Activated CD4-positive, alpha-beta T cell treated with anti-CD3 and anti-CD28 coated beads, Interleukin-2, amount 10 ng/mL, durations not matched to agents 24 days and 14 days (primary cell): ENCODE measurements around the gene PRKAR1B. TPM values are rescaled to one million over a fixed set of nuclear protein-coding genes. Genes with fewer than 3 reads are reported as not detected.

Source experiments
- DNase-seq: peaks from one replicate; pipeline ENCODE4 v3.0.0; 2022
- H3K27ac Mint-ChIP-seq: one replicate; pipeline ENCODE4 v1.8.0; 2022; ENCODE audit warnings: mild to moderate bottlenecking, mixed read lengths
- H3K27me3 Mint-ChIP-seq: one replicate; pipeline ENCODE4 v1.8.0; 2022; ENCODE audit warnings: mixed read lengths
- H3K36me3 Mint-ChIP-seq: one replicate; pipeline ENCODE4 v1.8.0; 2022; ENCODE audit warnings: low read depth, mild to moderate bottlenecking, mixed read lengths
- H3K4me1 Mint-ChIP-seq: one replicate; pipeline ENCODE4 v1.8.0; 2021; ENCODE audit warnings: mixed read lengths
- H3K4me3 Mint-ChIP-seq: one replicate; pipeline ENCODE4 v1.8.0; 2022; ENCODE audit warnings: mild to moderate bottlenecking, moderate library complexity, mixed read lengths
- H3K9me3 Mint-ChIP-seq: one replicate; pipeline ENCODE4 v1.8.0; 2021; ENCODE audit warnings: mixed read lengths
- intact Hi-C: fragments of 100-400 bp; cut with micrococcal nuclease; formaldehyde crosslinking; loops from one replicate; pipeline ENCODE4 v1.15.1; 2023
- total RNA-seq: library from RNA; stranded (reverse); gene quantifications from 2 replicates; pipeline ENCODE4 v1.2.3, GENCODE V29; 2022

The PRKAR1B gene
- total RNA-seq, 1 donor from 2014 or later: 47.0 TPM

GRCh38 chr7:630539-630938 lies 96.5 kb downstream of the PRKAR1B start:
- no peak overlapping the region for H3K27ac Mint-ChIP-seq
- no peaks in the 10 kb centered on the region for H3K27me3 Mint-ChIP-seq
- no peak overlapping the region for H3K4me3 Mint-ChIP-seq
- intact Hi-C loops: loop anchor here (10.0 kb wide), 1 partner anchor 296 kb away; no protein-coding TSS in a partner anchor
- no peaks in the 10 kb centered on the region for H3K4me1 Mint-ChIP-seq
- no peak for DNase-seq
- no peaks in the 10 kb centered on the region for H3K9me3 Mint-ChIP-seq
- peaks cover 2% of the 10 kb centered on the region for H3K36me3 Mint-ChIP-seq

DNA sequence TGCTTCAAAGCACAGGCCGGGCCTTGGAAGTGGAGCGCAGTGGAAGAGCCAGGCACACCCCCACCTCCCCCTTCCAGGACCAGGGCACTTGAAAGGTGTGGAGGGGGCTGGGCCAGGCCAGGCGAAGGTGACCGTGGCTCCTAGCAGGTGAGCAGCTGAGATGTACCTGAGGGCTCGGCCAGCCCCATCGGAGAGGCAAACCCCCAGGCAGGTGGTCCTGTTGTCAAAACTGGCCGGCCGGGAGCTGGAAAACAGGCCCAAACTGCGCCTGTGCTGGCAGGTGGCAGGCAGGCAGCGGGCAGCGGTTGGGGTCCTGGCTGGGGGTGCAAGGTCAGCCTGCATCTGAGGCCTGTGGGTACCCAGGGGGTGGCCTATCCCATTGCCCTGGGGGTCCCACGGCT lies 97.0 kb downstream of the PRKAR1B start:
- intact Hi-C loops: loop anchor here (10.0 kb wide), 1 partner anchor 295 kb away; no protein-coding TSS in a partner anchor
- H3K36me3 Mint-ChIP-seq: peaks cover 5% of the 10 kb centered on the region
- peaks cover 1% of the 10 kb centered on the region for H3K9me3 Mint-ChIP-seq
- no peak overlapping the region for H3K4me3 Mint-ChIP-seq
- H3K27me3 Mint-ChIP-seq: no peaks in the 10 kb centered on the region
- H3K4me1 Mint-ChIP-seq: no peaks in the 10 kb centered on the region
- no peak overlapping the region for H3K27ac Mint-ChIP-seq
- no peak for DNase-seq

DNA sequence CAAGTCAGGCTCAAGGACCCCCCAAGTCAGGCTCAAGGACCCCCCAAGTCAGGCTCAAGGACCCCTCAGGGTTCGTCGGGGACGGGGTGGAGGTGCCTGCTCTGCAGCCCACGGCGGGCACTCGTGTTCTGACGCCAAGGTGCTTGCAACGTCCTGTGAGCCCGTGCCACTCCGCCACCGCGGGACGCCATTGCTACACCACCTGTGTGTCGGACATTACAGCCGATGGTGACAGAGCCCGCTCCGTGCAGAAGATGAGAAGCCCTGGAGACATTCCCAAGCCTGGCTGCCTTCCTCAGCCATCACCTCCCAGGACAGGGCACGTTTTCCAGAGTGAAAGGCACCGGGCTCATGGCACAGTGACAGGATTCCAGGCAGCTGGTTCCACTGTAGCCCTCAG lies 98.3 kb downstream of the PRKAR1B start:
- no peak for DNase-seq
- H3K4me3 Mint-ChIP-seq: no peak overlapping the region
- no peak overlapping the region for H3K27ac Mint-ChIP-seq
- no peaks in the 10 kb centered on the region for H3K27me3 Mint-ChIP-seq
- no peaks in the 10 kb centered on the region for H3K4me1 Mint-ChIP-seq
- H3K9me3 Mint-ChIP-seq: peaks cover 9% of the 10 kb centered on the region
- intact Hi-C loops: no loop called here
- peaks cover 11% of the 10 kb centered on the region for H3K36me3 Mint-ChIP-seq

- no peak overlapping the region for H3K27ac Mint-ChIP-seq
- intact Hi-C loops: no loop called here
- H3K4me1 Mint-ChIP-seq: no peaks in the 10 kb centered on the region
- DNase-seq: no peak
- peaks cover 14% of the 10 kb centered on the region for H3K36me3 Mint-ChIP-seq
- peaks cover 10% of the 10 kb centered on the region for H3K9me3 Mint-ChIP-seq
- no peak overlapping the region for H3K4me3 Mint-ChIP-seq
- no peaks in the 10 kb centered on the region for H3K27me3 Mint-ChIP-seq
Observed at GRCh38 chr7:628402-628763, 98.7 kb downstream of the PRKAR1B start.

GRCh38 chr7:627661-628401 lies 99.2 kb downstream of the PRKAR1B start:
- peaks cover 20% of the 10 kb centered on the region for H3K36me3 Mint-ChIP-seq
- no peak overlapping the region for H3K27ac Mint-ChIP-seq
- H3K4me1 Mint-ChIP-seq: no peaks in the 10 kb centered on the region
- H3K27me3 Mint-ChIP-seq: no peaks in the 10 kb centered on the region
- no peak overlapping the region for H3K4me3 Mint-ChIP-seq
- H3K9me3 Mint-ChIP-seq: peaks cover 14% of the 10 kb centered on the region
- intact Hi-C loops: no loop called here
- DNase-seq: no peak

- no peak for DNase-seq
- peaks cover 37% of the 10 kb centered on the region for H3K36me3 Mint-ChIP-seq
- intact Hi-C loops: no loop called here
- H3K4me3 Mint-ChIP-seq: no peak overlapping the region
- H3K27ac Mint-ChIP-seq: no peak overlapping the region
- H3K27me3 Mint-ChIP-seq: no peaks in the 10 kb centered on the region
- H3K4me1 Mint-ChIP-seq: no peaks in the 10 kb centered on the region
- H3K9me3 Mint-ChIP-seq: peaks cover 19% of the 10 kb centered on the region
Observed at GRCh38 chr7:625376-625971, 101.6 kb downstream of the PRKAR1B start.

GRCh38 chr7:623464-623863 lies 103.6 kb downstream of the PRKAR1B start:
- H3K36me3 Mint-ChIP-seq: peaks cover 49% of the 10 kb centered on the region
- H3K27ac Mint-ChIP-seq: no peak overlapping the region
- no peak overlapping the region for H3K4me3 Mint-ChIP-seq
- no peak for DNase-seq
- no peaks in the 10 kb centered on the region for H3K27me3 Mint-ChIP-seq
- H3K9me3 Mint-ChIP-seq: peaks cover 28% of the 10 kb centered on the region
- peaks cover 18% of the 10 kb centered on the region for H3K4me1 Mint-ChIP-seq
- intact Hi-C loops: no loop called here

- peaks cover 29% of the 10 kb centered on the region for H3K4me1 Mint-ChIP-seq
- H3K36me3 Mint-ChIP-seq: peaks cover 49% of the 10 kb centered on the region
- no peak overlapping the region for H3K4me3 Mint-ChIP-seq
Observed at GRCh38 chr7:621572-622285, 105.4 kb downstream of the PRKAR1B start.

GRCh38 chr7:620885-621284 lies 106.2 kb downstream of the PRKAR1B start:
- Mint-ChIP-seq H3K27ac (peak overlapping the region; percentile 52), H3K4me1 (peaks cover 33% of the 10 kb centered on the region), H3K9me3 (peaks cover 28% of the 10 kb centered on the region), H3K4me3 (no peak overlapping the region), H3K36me3 (peaks cover 47% of the 10 kb centered on the region), H3K27me3 (no peaks in the 10 kb centered on the region)
- intact Hi-C loops: no loop called here
- no peak for DNase-seq

More at GRCh38 chr7:621572-622285, 105.4 kb downstream of the PRKAR1B start:
- peaks cover 28% of the 10 kb centered on the region for H3K9me3 Mint-ChIP-seq
- H3K27me3 Mint-ChIP-seq: no peaks in the 10 kb centered on the region
- intact Hi-C loops: no loop called here
- no peak overlapping the region for H3K27ac Mint-ChIP-seq
- no peak for DNase-seq

DNA sequence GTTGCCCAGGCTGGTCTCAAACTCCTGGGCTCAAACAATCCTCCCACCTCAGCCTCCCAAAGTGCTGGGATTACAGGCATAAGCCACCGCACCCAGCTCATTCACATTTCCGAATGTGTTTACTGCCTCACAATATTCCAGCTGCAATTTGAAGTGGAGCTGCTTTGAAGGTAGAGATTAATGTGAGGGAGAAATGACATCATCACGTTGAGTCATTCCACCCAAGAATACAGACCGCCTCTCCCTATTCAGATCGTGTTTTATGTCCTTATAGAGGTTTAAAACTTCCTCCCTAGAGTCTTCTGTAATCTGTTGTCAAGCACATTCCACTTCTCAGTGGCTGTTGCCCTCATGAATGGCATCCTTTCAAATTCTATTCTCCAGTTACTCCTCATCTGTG lies 107.0 kb downstream of the PRKAR1B start:
- peak overlapping the region; percentile 99 for H3K27ac Mint-ChIP-seq
- peak overlapping the region; percentile 49 for H3K4me3 Mint-ChIP-seq
- peaks cover 35% of the 10 kb centered on the region for H3K4me1 Mint-ChIP-seq
- DNase-seq: no peak
- intact Hi-C loops: no loop called here
- H3K36me3 Mint-ChIP-seq: peaks cover 44% of the 10 kb centered on the region
- H3K27me3 Mint-ChIP-seq: no peaks in the 10 kb centered on the region
- peaks cover 27% of the 10 kb centered on the region for H3K9me3 Mint-ChIP-seq

- H3K4me3 Mint-ChIP-seq: peak overlapping the region; percentile 79
- peaks cover 37% of the 10 kb centered on the region for H3K4me1 Mint-ChIP-seq
- H3K27me3 Mint-ChIP-seq: no peaks in the 10 kb centered on the region
- DNase-seq: no peak
- peak overlapping the region; percentile 99 for H3K27ac Mint-ChIP-seq
- H3K36me3 Mint-ChIP-seq: peaks cover 38% of the 10 kb centered on the region
- intact Hi-C loops: no loop called here
- H3K9me3 Mint-ChIP-seq: peaks cover 20% of the 10 kb centered on the region
Observed at GRCh38 chr7:619368-619840, 107.7 kb downstream of the PRKAR1B start.

DNA sequence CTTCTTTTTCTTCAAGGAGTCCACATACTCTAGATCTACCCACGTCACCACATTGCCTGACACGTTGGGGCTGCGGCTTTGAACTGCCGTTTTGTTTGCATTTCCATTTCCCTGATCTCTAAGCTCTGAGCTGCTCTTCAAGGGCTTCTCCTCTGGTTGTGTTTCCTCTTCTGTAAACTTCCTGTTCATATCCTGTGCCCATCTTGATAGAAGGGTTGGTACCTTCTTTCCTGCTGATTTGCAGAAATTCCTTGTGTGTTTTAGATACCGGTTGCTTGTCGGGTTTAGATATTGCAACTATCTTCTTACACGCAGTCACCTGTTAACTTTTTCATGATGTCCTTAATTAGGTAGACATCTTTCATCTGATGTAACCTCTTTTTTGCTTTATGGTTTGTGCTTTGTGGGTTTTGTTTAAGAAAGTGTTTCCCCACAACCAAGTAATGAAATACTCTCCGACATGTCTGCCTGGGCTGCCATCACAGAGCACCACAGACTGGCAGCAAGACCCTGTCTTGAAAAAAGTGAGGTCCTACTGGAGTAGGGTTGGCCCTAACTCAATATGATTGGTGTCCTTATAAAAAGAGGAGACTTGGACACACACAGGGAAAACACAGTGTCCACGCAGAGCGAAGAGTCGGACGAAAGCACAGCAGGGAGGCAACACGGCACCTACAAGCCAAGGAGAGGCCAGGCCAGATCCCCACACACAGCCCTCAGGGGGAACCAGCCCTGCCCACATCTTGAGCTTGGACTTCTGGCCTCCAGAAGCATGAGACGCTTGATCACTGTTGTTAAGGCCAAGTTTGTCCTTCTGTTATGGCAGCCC lies 108.3 kb downstream of the PRKAR1B start:
- Mint-ChIP-seq H3K27ac (peak overlapping the region; percentile 99), H3K4me1 (peaks cover 39% of the 10 kb centered on the region), H3K36me3 (peaks cover 38% of the 10 kb centered on the region), H3K27me3 (no peaks in the 10 kb centered on the region), H3K9me3 (peaks cover 20% of the 10 kb centered on the region), H3K4me3 (peak overlapping the region; percentile 79)
- intact Hi-C loops: loop anchor here (1.0 kb wide), 4 partner anchors 8 to 108 kb away; partner anchors contain the start of gene DNAAF5
- peak; percentile 92 for DNase-seq
